ENCODE results near the gene EDIL3. TPM values are rescaled to one million over a fixed set of nuclear protein-coding genes. Genes with fewer than 3 reads are reported as not detected.

EDIL3 gene
- total RNA-seq, 1 experiment from 2014 or later: 7.2 TPM

DNA sequence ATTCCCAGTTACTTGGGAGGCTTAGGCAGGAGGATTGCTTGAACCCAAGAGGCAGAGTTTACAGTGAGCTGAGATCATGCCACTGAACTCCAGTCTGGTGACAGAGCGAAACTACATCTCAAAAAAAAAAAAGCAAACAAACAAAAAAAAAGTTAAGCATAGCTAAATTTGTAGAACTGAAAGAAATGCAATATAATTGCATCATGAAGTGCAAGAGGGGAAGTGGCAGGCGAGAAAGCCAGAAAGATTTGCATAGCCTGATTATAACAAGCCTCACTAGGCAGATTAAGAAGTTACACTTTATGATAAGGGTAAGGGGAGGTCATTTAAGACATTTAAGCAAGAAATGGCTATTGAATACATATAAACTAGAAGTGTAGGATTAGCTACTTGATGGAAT, 187.1 kb downstream of the EDIL3 start:
- POLR2A ChIA-PET (ENCODE audit: unreplicated experiment): no interaction called here
- no peak for DNase-seq
- H3K4me3 ChIP-seq: no peak overlapping the region
- H4K20me1 ChIP-seq (ENCODE audit: insufficient read depth): no peaks in the 10 kb centered on the region
- H3K27ac ChIP-seq: no peak overlapping the region
- intact Hi-C loops (cut with micrococcal nuclease; ENCODE audit: unreplicated experiment): no loop called here
- no peaks in the 10 kb centered on the region for H3K36me3 ChIP-seq (ENCODE audit: low read depth)
- TF ChIP-seq, protein P1, sequence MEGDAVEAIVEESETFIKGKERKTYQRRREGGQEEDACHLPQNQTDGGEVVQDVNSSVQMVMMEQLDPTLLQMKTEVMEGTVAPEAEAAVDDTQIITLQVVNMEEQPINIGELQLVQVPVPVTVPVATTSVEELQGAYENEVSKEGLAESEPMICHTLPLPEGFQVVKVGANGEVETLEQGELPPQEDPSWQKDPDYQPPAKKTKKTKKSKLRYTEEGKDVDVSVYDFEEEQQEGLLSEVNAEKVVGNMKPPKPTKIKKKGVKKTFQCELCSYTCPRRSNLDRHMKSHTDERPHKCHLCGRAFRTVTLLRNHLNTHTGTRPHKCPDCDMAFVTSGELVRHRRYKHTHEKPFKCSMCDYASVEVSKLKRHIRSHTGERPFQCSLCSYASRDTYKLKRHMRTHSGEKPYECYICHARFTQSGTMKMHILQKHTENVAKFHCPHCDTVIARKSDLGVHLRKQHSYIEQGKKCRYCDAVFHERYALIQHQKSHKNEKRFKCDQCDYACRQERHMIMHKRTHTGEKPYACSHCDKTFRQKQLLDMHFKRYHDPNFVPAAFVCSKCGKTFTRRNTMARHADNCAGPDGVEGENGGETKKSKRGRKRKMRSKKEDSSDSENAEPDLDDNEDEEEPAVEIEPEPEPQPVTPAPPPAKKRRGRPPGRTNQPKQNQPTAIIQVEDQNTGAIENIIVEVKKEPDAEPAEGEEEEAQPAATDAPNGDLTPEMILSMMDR (conservative IDR thresholded peaks at IDR 0.05): no peak
- TF ChIP-seq EZH2 (IDR thresholded peaks at IDR 0.05; ENCODE audit: low read depth): no peak
- no peaks in the 10 kb centered on the region for H3K79me2 ChIP-seq (ENCODE audit: low read depth)
- no peaks in the 10 kb centered on the region for H3K27me3 ChIP-seq (ENCODE audit: insufficient read depth, low read depth)
- H2AFZ ChIP-seq: no peak overlapping the region
- no peaks in the 10 kb centered on the region for H3F3A ChIP-seq (ENCODE audit: insufficient read depth, low read depth)
- no peak overlapping the region for H3K4me2 ChIP-seq
- no TSS peak for BruUV-seq (replicated peaks)
- CTCF ChIA-PET: no interaction called here
- H3K4me1 ChIP-seq (replicated peaks; ENCODE audit: insufficient read depth): no peaks in the 10 kb centered on the region
- no peaks in the 10 kb centered on the region for H3K9me2 ChIP-seq (ENCODE audit: insufficient read depth)
- no peaks in the 10 kb centered on the region for H3K9me3 ChIP-seq (ENCODE audit: insufficient read depth, low read depth)

DNA sequence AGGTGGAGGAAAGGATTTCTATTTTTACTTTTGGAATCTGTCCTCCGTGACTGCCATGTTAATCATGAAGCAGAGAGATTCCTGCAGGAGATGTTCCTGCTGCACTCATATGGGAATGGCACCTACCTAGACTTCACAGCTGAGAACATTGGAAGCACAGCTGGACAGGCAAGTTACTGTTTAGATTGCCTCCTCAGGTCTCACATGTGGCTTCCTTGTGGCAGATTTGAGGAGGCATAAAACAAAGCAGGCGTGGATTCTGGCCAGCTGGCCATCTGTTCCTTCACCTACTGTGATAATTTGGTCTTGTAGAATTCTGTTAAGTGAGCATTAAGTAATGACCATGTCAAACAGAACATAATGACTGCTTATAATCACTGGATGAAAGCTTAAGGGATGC, 193.4 kb downstream of the EDIL3 start:
- H3K79me2 ChIP-seq (ENCODE audit: low read depth): no peaks in the 10 kb centered on the region
- no peaks in the 10 kb centered on the region; the same call in 1 of the 2 replicates for H3K9me2 ChIP-seq (ENCODE audit: insufficient read depth)
- no peaks in the 10 kb centered on the region for H3K27me3 ChIP-seq (ENCODE audit: insufficient read depth, low read depth)
- H3K27ac ChIP-seq: no peak overlapping the region
- ChIA-PET POLR2A (ENCODE audit: unreplicated experiment) (no interaction called here), CTCF (no interaction called here)
- no peak overlapping the region for H3K4me2 ChIP-seq
- intact Hi-C loops (cut with micrococcal nuclease; ENCODE audit: unreplicated experiment): no loop called here
- BruUV-seq (replicated peaks): no TSS peak
- TF ChIP-seq EZH2 (IDR thresholded peaks at IDR 0.05; ENCODE audit: low read depth): no peak
- TF ChIP-seq, protein P1 (conservative IDR thresholded peaks at IDR 0.05): no peak
- no peaks in the 10 kb centered on the region for H3K9me3 ChIP-seq (ENCODE audit: insufficient read depth, low read depth)
- no peaks in the 10 kb centered on the region for H3F3A ChIP-seq (ENCODE audit: insufficient read depth, low read depth)
- H3K4me3 ChIP-seq: no peak overlapping the region
- no peaks in the 10 kb centered on the region for H3K36me3 ChIP-seq (ENCODE audit: low read depth)
- no peak overlapping the region for H2AFZ ChIP-seq
- no peaks in the 10 kb centered on the region for H4K20me1 ChIP-seq (ENCODE audit: insufficient read depth)
- DNase-seq: no peak
- H3K4me1 ChIP-seq (replicated peaks; ENCODE audit: insufficient read depth): no peaks in the 10 kb centered on the region

DNA sequence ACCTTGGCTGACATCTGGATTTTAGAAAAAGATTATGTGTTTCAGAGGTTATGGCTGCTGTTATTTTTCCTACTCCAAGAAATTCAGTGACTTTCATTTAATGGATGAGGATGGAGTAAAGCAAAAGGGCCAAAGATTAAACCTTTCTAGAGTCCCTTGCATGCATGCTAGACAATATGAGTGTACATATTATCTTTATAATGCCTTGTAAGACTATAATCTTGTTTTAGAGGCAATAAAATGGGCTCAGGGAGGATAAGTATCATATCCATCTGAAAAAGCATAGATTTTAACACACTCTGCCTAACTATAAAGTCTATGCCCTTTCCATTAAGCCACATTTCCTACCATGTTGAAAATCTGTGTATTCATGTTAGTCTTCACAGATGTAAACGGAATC, 199.8 kb downstream of the EDIL3 start:
- TF ChIP-seq, protein P1 (conservative IDR thresholded peaks at IDR 0.05): no peak
- TF ChIP-seq EZH2 (IDR thresholded peaks at IDR 0.05; ENCODE audit: low read depth): no peak
- H4K20me1 ChIP-seq (ENCODE audit: insufficient read depth): no peaks in the 10 kb centered on the region
- intact Hi-C loops (cut with micrococcal nuclease; ENCODE audit: unreplicated experiment): no loop called here
- H3K4me2 ChIP-seq: no peak overlapping the region
- POLR2A ChIA-PET (ENCODE audit: unreplicated experiment): no interaction called here
- no peak for DNase-seq
- no peaks in the 10 kb centered on the region for H3K4me1 ChIP-seq (replicated peaks; ENCODE audit: insufficient read depth)
- H3K36me3 ChIP-seq (ENCODE audit: low read depth): no peaks in the 10 kb centered on the region
- no TSS peak for BruUV-seq (replicated peaks)
- CTCF ChIA-PET: no interaction called here
- H3K4me3 ChIP-seq: no peak overlapping the region
- no peak overlapping the region for H2AFZ ChIP-seq
- no peaks in the 10 kb centered on the region for H3K79me2 ChIP-seq (ENCODE audit: low read depth)
- no peaks in the 10 kb centered on the region for H3K27me3 ChIP-seq (ENCODE audit: insufficient read depth, low read depth)
- no peaks in the 10 kb centered on the region for H3K9me2 ChIP-seq (ENCODE audit: insufficient read depth)
- H3K27ac ChIP-seq: no peak overlapping the region
- H3K9me3 ChIP-seq (ENCODE audit: insufficient read depth, low read depth): no peaks in the 10 kb centered on the region
- H3F3A ChIP-seq (ENCODE audit: insufficient read depth, low read depth): no peaks in the 10 kb centered on the region
